Natural killer cell treated with Interleukin-12 subunit alpha and Interleukin-12 subunit beta and Interleukin-15 and Interleukin-18, amount 100 ng/mL, for 72 hours (primary cell): Measurements from ENCODE around the gene RNASEH2B. TPM values are rescaled to one million over a fixed set of nuclear protein-coding genes. Genes with fewer than 3 reads are reported as not detected.

Experiments
- ATAC-seq, 2 donors: fragments of 150-1000 bp; cut with Tn5 transposase in 1 of 2; sonication (Bioruptor Pico), chemical (Tn5 transposase) in 1 of 2; 2 replicates each; pipeline ENCODE4 v1.10.0; 2021
- DNase-seq: peaks from one replicate; pipeline ENCODE4 v3.0.0; 2022; ENCODE audit warnings: low spot score
- H3K27ac Mint-ChIP-seq, 2 donors: 1 replicate in 1 of 2; 2 replicates in 1 of 2; pipeline ENCODE4 v1.8.0; 2022; ENCODE audit warnings: mixed read lengths in 2 of 2, mild to moderate bottlenecking in 1 of 2, moderate library complexity in 1 of 2
- H3K27me3 Mint-ChIP-seq, 2 donors: 1 replicate in 1 of 2; 2 replicates in 1 of 2; pipeline ENCODE4 v1.8.0; 2022; ENCODE audit warnings: mixed read lengths in 2 of 2
- H3K36me3 Mint-ChIP-seq: one replicate; pipeline ENCODE4 v1.8.0; 2022; ENCODE audit warnings: mixed read lengths
- H3K4me1 Mint-ChIP-seq, 2 donors: 1 replicate in 1 of 2; 2 replicates in 1 of 2; pipeline ENCODE4 v1.8.0; 2022; ENCODE audit warnings: low read depth in 2 of 2, mixed read lengths in 2 of 2, mild to moderate bottlenecking in 1 of 2
- H3K4me3 Mint-ChIP-seq: one replicate; pipeline ENCODE4 v1.8.0; 2022; ENCODE audit warnings: mixed read lengths
- H3K9me3 Mint-ChIP-seq: 2 replicates; pipeline ENCODE4 v1.8.0; 2022; ENCODE audit warnings: mixed read lengths
- total RNA-seq, 2 donors: library from RNA; stranded (reverse); gene quantifications; one replicate each; pipeline ENCODE4 v1.2.3, GENCODE V29; 2022

RNASEH2B gene
- total RNA-seq, 2 donors from 2014 or later = 33.3 to 64.2 TPM

DNA sequence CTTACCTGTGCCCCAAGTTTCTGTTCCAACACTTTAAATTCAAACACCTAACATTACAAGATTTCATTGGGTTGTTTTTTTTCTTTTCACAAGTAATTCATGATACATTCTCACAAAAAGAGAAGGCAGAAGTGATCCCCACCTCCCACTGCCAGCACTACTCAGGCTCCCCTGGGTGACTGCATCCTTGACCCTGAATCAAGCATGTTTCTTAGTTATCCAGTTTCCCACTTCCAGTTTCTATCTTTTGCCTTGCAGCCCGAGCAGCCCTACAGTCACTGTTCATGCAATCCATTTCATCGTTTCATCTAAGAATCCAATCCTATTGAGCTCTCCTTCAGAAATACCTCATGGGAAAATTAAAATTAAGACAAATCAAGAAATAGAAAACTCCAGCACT, 61.4 kb downstream of the RNASEH2B start:
- no peak overlapping the region for H3K4me3 Mint-ChIP-seq
- no peak overlapping the region for H3K27ac Mint-ChIP-seq
- H3K36me3 Mint-ChIP-seq = peaks cover 10% of the 10 kb centered on the region
- H3K27me3 Mint-ChIP-seq = no peaks in the 10 kb centered on the region
- peaks cover 0 to 6% of the 10 kb centered on the region in 2 donors for H3K4me1 Mint-ChIP-seq
- no peaks in the 10 kb centered on the region for H3K9me3 Mint-ChIP-seq
- no peak for DNase-seq
- ATAC-seq = no peak

DNA sequence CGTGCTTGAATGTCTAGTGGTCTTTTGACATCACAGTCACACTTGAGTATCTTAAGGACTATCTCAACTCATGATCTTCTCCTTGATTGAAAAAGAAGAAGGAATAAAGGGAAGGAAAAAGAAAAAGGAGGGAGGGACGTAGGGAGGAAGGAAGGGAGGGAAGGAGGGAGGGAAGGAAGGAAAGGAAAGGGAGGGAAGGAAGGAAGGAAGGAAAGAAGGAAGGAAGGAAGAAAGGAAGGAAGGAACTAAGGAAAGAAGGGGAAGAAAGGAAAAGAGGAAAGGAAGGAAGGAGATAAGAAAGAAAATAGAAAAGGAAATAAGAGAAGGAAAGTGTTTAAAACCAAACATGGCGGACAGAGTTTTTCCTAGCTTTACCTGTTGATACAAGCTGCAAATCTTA, 64.7 kb downstream of the RNASEH2B start:
- no peaks in the 10 kb centered on the region for H3K9me3 Mint-ChIP-seq

DNA sequence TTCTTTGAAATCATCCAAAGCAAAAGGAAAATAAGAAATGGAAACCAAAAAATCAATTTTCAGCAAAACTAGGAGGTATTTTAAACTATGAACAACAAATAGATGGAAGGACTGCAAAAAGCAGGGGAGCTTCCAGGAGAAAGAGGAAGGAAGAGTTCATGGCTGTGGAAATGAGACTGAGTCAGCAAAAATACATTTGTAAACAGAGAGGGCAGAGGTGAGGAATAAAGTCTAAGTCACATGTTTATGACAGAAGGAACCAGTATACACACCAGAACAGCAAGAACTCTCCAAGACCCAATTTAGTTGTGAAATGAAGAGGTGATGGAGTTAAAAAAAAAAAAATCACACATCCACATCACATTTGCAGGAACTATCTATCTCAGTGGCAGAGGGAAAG, 69.6 kb downstream of the RNASEH2B start:
- Mint-ChIP-seq H3K36me3 (peaks cover 10% of the 10 kb centered on the region), H3K4me1 (no peaks in the 10 kb centered on the region), H3K27ac (no peak overlapping the region), H3K27me3 (no peaks in the 10 kb centered on the region), H3K9me3 (no peaks in the 10 kb centered on the region), H3K4me3 (no peak overlapping the region)
- ATAC-seq = no peak
- no peak for DNase-seq

More for the DNA sequence above, 64.7 kb downstream of the RNASEH2B start:
- no peak for DNase-seq
- Mint-ChIP-seq H3K36me3 (peaks cover 20% of the 10 kb centered on the region), H3K4me3 (no peak overlapping the region), H3K27me3 (no peaks in the 10 kb centered on the region), H3K4me1 (peaks cover 0 to 6% of the 10 kb centered on the region in 2 donors), H3K27ac (no peak overlapping the region)
- no peak for ATAC-seq

DNA sequence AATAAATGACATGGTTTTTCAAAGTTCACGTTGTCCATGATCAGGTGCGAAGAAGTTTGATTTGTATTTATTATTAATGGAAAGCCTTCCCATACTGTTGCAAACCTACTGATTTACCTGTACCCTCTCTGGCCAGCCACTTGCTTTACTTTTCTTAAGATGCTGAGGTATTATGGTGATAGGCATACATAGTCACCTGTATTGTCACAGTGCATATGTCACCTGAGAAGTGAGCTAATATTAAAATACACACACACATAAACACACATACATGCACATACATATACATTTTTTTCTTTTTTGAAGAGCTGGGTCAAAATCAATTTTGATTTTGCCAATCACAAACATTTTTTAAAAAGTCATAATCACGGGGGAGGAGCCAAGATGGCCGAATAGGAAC, 72.1 kb downstream of the RNASEH2B start:
- Mint-ChIP-seq H3K4me3 (no peak overlapping the region), H3K4me1 (no peaks in the 10 kb centered on the region), H3K27me3 (no peaks in the 10 kb centered on the region), H3K36me3 (peaks cover 5% of the 10 kb centered on the region), H3K9me3 (no peaks in the 10 kb centered on the region), H3K27ac (no peak overlapping the region)
- no peak for ATAC-seq
- no peak for DNase-seq

DNA sequence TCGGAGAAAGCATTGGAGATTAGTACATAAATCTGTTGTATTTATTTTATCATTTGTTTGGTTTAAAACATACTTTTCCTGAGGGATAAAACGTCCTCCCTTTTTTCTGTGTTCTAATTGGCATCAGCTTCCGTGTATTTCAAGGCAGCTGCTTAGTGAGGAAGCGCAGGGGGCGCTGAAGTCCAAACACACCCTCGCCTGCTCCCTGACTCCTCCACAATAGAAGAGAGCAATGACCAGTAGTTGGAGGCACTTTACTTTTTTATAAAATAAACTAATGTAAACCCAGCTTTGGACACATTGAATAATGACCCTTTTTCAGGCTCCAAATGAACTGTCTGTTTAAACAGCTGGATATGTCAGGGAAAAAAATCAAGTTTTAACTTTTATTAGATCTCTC, 79.9 kb downstream of the RNASEH2B start:
- no peak for ATAC-seq
- H3K9me3 Mint-ChIP-seq = peaks cover 3% of the 10 kb centered on the region
- no peaks in the 10 kb centered on the region for H3K27me3 Mint-ChIP-seq
- DNase-seq = no peak
- peaks cover 11 to 20% of the 10 kb centered on the region in 2 donors for H3K4me1 Mint-ChIP-seq
- H3K36me3 Mint-ChIP-seq = peaks cover 4% of the 10 kb centered on the region
- no peak overlapping the region for H3K4me3 Mint-ChIP-seq
- no peak overlapping the region for H3K27ac Mint-ChIP-seq

DNA sequence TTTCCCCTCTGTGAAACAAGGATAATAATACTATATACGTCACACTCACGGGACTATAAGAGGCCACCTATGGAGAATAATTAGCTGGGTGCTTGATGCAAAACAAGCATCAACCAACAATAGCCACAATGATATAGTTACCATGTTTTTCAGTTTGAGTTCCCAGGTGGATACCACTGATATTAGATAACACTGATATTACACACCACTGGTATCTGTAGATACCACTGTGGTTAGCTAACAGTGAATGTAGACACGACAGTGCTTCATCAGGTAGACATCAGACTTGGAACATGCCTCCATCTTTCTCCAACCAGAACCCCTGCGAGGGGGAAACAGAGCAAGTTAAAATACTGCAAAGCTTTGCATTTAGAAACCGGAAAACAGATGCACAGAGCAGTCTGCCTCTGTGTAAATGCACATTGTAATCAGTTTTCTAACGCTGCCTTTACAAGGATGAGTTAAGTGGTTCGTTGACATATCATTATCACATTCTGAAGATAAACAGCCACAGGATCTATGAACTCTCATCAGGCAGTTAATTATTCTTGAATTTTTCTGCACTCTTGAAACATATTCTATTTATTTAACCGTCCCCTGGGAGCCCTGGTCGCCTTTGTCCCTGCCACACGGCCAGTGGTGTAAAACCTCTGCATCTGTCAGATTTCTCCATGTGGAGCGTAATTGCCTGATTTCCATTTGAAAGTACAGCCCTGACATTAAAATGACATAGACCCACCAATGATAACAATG, 80.7 kb downstream of the RNASEH2B start:
- Mint-ChIP-seq H3K36me3 (peaks cover 4% of the 10 kb centered on the region), H3K27ac (no peak overlapping the region)
- ATAC-seq = no peak

DNA sequence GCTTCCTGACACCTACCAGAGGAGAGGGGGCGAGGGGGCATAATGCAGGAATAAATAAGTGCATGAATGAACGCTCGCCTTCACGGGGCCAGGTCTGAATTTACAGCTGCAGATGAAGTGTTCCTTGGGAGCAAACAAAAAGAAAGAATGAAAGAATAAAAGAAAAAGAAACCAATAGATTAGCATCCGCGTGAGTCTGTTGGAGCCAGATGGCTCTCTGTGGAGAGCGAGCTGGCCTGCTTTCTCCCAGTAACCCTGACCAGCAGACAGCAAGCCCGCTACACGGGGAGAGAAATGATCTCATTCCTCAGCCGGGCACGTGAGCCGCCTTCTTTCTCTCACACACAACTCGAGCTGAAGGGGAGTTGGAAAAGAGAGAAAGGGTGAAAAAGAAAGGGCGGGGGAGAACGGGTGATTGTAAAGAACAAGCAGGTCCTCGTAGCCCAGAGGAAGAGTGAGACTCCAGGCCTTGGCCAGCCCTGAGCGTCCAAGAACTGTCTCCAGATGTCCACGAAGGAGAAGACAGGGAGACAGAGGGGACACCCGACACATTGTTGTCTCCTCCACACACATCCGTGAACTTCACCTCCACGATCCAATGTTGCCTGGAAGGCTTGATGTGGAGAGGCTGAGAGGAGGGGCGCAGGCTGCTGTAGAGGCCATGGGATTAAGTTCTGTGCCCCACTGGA, 81.4 kb downstream of the RNASEH2B start:
- peaks cover 4% of the 10 kb centered on the region for H3K36me3 Mint-ChIP-seq
- H3K27ac Mint-ChIP-seq = no peak overlapping the region
- peaks cover 11 to 20% of the 10 kb centered on the region in 2 donors for H3K4me1 Mint-ChIP-seq
- peak in 1 of 2 donors; percentile 29 for ATAC-seq
- H3K9me3 Mint-ChIP-seq = peaks cover 3% of the 10 kb centered on the region
- H3K27me3 Mint-ChIP-seq = no peaks in the 10 kb centered on the region
- DNase-seq = no peak
- no peak overlapping the region for H3K4me3 Mint-ChIP-seq

More for the DNA sequence above, 80.7 kb downstream of the RNASEH2B start:
- Mint-ChIP-seq H3K4me3 (no peak overlapping the region), H3K9me3 (peaks cover 3% of the 10 kb centered on the region), H3K27me3 (no peaks in the 10 kb centered on the region), H3K4me1 (peaks cover 11 to 20% of the 10 kb centered on the region in 2 donors)
- DNase-seq = no peak

DNA sequence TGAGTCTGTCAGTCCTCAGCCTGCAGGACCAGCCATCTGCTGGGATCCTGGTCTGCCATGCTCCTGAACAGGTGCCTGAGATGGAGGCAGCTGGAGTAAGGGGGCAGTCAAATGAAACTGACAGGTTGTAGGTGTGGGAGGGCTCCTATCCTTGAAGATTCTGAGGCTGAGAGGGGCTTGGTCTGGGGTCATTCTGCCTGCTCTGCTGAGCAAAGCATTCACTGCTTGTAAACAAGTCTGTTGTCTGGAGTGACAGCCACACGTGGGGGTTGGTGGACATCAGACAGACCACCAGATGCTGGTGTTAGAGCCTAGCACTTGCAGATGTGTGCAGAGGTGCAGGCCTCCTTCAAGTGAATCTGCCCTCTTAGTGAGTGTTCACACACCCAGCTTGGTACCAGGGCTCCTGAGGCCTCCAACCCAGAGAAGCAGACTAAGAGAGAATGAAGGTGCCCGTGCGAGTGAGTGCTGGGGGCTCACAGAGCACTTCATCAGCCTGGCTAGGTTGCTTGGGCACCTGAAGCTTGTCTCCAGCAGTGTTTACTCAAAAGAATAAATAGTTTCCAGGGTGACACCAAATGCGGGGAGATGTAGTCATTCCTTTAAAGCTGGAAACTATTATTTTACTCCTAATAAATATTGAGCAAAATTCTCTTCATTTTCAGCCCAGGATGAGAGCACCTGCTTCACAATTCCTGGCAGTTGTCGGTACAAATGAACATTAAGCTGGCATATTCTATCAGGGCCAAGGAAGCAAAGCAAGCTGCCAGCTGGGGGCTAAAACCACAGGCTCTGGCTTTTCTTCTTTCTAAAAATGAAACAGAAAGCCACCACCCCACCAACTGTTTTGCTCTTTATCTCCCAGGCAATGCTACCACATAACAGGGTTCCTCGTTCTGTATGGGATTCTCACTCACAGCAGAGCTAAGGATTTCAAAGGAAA, 82.3 kb downstream of the RNASEH2B start:
- peaks cover 11 to 20% of the 10 kb centered on the region in 2 donors for H3K4me1 Mint-ChIP-seq
- peak overlapping the region; percentile 47 to 73 for H3K27ac Mint-ChIP-seq
- ATAC-seq (peak; percentile 81 to 85), DNase-seq (no peak)
- peak overlapping the region; percentile 52 for H3K4me3 Mint-ChIP-seq
- no peaks in the 10 kb centered on the region for H3K27me3 Mint-ChIP-seq
- peaks cover 4% of the 10 kb centered on the region for H3K36me3 Mint-ChIP-seq
- peaks cover 3% of the 10 kb centered on the region for H3K9me3 Mint-ChIP-seq

DNA sequence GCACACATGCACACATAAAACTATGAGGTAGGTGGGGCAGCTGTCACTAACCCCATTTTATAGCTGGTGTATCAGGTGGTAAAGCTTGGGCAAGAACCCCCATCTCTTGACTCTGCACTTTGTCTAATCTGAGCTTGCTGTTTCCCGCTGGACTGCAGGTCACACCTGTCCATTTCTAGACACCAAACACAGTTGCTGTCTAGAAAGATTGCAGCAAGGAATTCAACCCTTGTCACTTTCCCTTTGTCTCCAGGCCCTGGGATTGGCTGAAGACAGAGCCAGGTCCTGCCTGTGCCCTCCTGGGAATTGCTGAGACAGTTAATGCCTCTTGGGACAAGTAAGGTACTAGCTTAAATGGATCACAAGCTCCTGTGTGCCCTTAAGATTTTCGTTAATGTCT, 83.8 kb downstream of the RNASEH2B start:
- H3K4me1 Mint-ChIP-seq = peaks cover 11 to 20% of the 10 kb centered on the region in 2 donors
- no peak for DNase-seq
- H3K9me3 Mint-ChIP-seq = peaks cover 3% of the 10 kb centered on the region
- no peak overlapping the region for H3K27ac Mint-ChIP-seq
- no peaks in the 10 kb centered on the region for H3K27me3 Mint-ChIP-seq
- no peak overlapping the region for H3K4me3 Mint-ChIP-seq
- ATAC-seq = no peak
- peaks cover 4% of the 10 kb centered on the region for H3K36me3 Mint-ChIP-seq

DNA sequence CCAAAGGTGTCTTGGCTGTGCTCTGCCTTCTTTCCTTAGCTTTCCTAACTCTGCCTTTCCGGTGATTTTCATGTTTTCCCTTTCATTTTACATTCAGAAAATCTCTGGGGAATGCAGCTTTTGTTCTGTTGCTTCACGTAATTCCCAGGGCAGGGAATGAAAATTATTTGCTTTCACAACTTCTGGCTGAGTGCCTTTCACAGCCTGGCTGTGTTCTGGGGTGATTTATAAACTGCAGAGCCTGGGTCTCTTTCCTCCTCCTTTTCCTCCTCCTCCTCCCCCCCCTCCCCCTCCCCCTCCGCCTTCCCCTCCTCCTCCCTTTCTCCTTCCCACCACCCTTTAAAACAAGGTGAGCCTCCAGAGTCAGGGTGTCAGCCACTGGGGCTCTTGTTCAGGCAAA, 84.3 kb downstream of the RNASEH2B start:
- Mint-ChIP-seq H3K9me3 (no peaks in the 10 kb centered on the region), H3K36me3 (peaks cover 1% of the 10 kb centered on the region), H3K4me3 (no peak overlapping the region), H3K27me3 (no peaks in the 10 kb centered on the region), H3K27ac (no peak overlapping the region), H3K4me1 (peaks cover 11 to 20% of the 10 kb centered on the region in 2 donors)
- ATAC-seq (no peak), DNase-seq (no peak)

DNA sequence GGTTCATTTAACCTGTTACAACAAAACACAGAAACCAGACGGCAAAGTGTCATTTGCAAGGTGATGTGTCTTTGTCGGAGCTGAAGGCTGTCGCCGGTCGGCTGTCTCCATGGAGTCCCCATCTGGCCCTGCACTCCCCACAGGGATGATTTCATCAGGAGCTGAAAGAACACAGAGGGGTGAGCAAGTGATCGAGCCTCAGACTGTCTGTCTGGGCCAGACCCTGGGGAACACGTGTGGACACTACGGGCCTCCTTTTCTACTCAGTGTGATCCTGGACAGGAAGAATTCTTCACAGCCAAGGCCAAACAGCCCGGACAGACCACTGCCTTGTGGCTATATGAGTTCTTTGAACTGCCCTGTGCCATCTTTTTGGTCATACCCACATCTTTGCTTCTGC, 85.1 kb downstream of the RNASEH2B start:
- Mint-ChIP-seq H3K27ac (no peak overlapping the region), H3K27me3 (no peaks in the 10 kb centered on the region), H3K36me3 (no peaks in the 10 kb centered on the region), H3K4me1 (peaks cover 11 to 20% of the 10 kb centered on the region in 2 donors), H3K4me3 (no peak overlapping the region), H3K9me3 (no peaks in the 10 kb centered on the region)
- ATAC-seq (no peak), DNase-seq (no peak)

DNA sequence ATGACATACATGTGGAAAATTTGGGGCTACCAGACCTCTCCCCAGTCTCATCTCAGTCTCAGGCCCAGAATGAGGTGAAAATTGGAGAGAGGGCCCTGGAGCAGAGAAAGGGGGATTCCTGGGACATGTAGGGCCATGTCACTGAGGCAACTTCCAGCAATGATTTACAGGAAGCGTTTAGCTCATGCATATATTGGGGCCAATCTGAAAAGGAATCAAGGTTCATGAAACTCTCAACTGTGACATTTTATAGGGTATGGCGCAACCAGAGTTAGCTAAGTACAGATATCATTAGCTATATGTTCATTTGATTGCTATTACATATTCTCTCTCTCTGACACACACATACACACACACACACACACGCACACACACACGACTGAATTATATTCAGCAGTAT, 86.3 kb downstream of the RNASEH2B start:
- Mint-ChIP-seq H3K27me3 (no peaks in the 10 kb centered on the region), H3K36me3 (no peaks in the 10 kb centered on the region), H3K27ac (no peak overlapping the region), H3K9me3 (no peaks in the 10 kb centered on the region), H3K4me3 (no peak overlapping the region), H3K4me1 (peaks cover 11 to 18% of the 10 kb centered on the region in 2 donors)
- DNase-seq (no peak), ATAC-seq (no peak)

DNA sequence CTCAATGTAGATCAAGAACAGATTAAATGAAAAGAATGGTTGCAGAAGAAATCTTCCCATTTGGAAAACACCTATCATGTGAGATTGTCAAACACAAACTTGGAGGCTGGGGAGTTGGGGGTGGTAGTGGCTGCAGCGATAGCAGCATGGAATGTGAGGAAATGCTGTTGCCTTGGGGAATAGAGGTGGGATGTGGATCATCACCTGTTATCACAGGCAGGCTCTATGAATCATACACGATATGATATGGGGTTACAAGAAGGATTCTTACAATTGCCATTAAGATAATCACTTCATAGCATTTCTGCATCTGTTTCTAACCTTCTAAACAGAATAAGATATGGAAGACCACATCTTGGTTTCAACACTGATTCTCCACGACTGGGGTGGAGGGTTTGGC, 88.7 kb downstream of the RNASEH2B start:
- ATAC-seq = no peak
- Mint-ChIP-seq H3K9me3 (no peaks in the 10 kb centered on the region), H3K4me3 (no peak overlapping the region), H3K27me3 (no peaks in the 10 kb centered on the region), H3K4me1 (peaks cover 0 to 2% of the 10 kb centered on the region in 2 donors), H3K27ac (no peak overlapping the region), H3K36me3 (no peaks in the 10 kb centered on the region)
- no peak for DNase-seq
